HepG2 (cell line): ENCODE results near the gene TSC22D3. TPM values are rescaled to one million over a fixed set of nuclear protein-coding genes. Genes with fewer than 3 reads are reported as not detected.
A peak's percentile ranks its signal among the peaks of the same experiment; 100 is the strongest.

Source experiments
- ATAC-seq: fragments of 200-7000 bp; cut with Tn5 transposase; 3 replicates; pipeline ENCODE4 v1.9.1; 2020; ENCODE audit warnings: mild to moderate bottlenecking, moderate library complexity
- BruUV-seq: library from RNA; stranded (reverse); fragments of 400-500 nt; replicated peaks from 2 replicates; lab custom pipeline; 2021; lab: Mats Ljungman, UMichigan
- CTCF ChIA-PET: fragments of 300-600 bp; formaldehyde crosslinking; extraction: SDS; loops from one replicate; lab custom pipeline; 2021; ENCODE audit warnings: low total read pairs, inconsistent platforms, low intra/inter-chr PET ratio; lab: Yijun Ruan, JAX
- POLR2A ChIA-PET: fragments of 350-600 bp; sonication (Branson Sonifier 250); formaldehyde crosslinking; loops from one replicate; lab custom pipeline; 2020; ENCODE audit warnings: antibody characterized with exemption, inconsistent platforms; lab: Yijun Ruan, JAX
- DNase-seq: peaks from one replicate; pipeline ENCODE4 v3.0.0-alpha.2; 2015; ENCODE audit warnings: low spot score
- FAIRE-seq: peaks from 3 replicates; lab custom pipeline; 2011; peaks lifted over from hg19 to GRCh38; lab: Jason Lieb, UNC
- H2AFZ ChIP-seq: one replicate; pipeline ENCODE4 v1.6.1; 2011; ENCODE audit warnings: low read length, inconsistent platforms
- H3K27ac ChIP-seq: fragments of 300-600 bp; 3 replicates; pipeline ENCODE4 v1.8.0; 2011; ENCODE audit warnings: mixed run types, mild to moderate bottlenecking, mixed read lengths, low read length, inconsistent platforms; ENCODE audit not compliant: insufficient read depth; ENCODE audit errors: extremely low read length
- H3K27me3 ChIP-seq, 2 experiments: fragments of 200-600 bp in 1 of 2; 2 replicates in 1 of 2; 3 replicates in 1 of 2; pipeline versions ENCODE4 v1.6.0 to v1.8.0; 2011; ENCODE audit warnings: low read length in 2 of 2, mild to moderate bottlenecking in 2 of 2, moderate library complexity in 2 of 2, inconsistent platforms in 1 of 2; ENCODE audit not compliant: insufficient read depth in 2 of 2, control insufficient read depth in 1 of 2
- H3K36me3 ChIP-seq, 2 experiments: fragments of 200-600 bp in 1 of 2; replicated peaks in 1 of 2; 2 replicates in 1 of 2; 3 replicates in 1 of 2; pipeline versions ENCODE4 v1.5.1 to v1.8.0; 2011; ENCODE audit warnings: low read length in 2 of 2, inconsistent platforms in 1 of 2; ENCODE audit not compliant: insufficient read depth in 2 of 2, control insufficient read depth in 1 of 2
- H3K4me1 ChIP-seq: 2 replicates; pipeline ENCODE4 v1.5.1; 2012; ENCODE audit warnings: low read length, inconsistent platforms; ENCODE audit not compliant: insufficient read depth
- H3K4me2 ChIP-seq: 2 replicates; pipeline ENCODE4 v1.6.0; 2011; ENCODE audit warnings: low read depth, low read length, inconsistent platforms
- H3K4me3 ChIP-seq, 3 experiments: fragments of 200-600 bp in 1 of 3; sonication (generic), shearing (Covaris generic) in 1 of 3; replicated peaks in 1 of 3; 2 replicates each; pipeline ENCODE4 v1.5.1; 2011 to 2016; ENCODE audit warnings: low read length in 3 of 3, inconsistent platforms in 2 of 3, low read depth in 2 of 3, mild to moderate bottlenecking in 2 of 3, control low read depth in 1 of 3, mixed read lengths in 1 of 3; ENCODE audit not compliant: insufficient read depth in 1 of 3
- H3K79me2 ChIP-seq: one replicate; pipeline ENCODE4 v1.6.1; 2011; ENCODE audit warnings: low read length, inconsistent platforms; ENCODE audit not compliant: insufficient read depth
- H3K9ac ChIP-seq: 2 replicates; pipeline ENCODE4 v1.6.0; 2011; ENCODE audit warnings: mild to moderate bottlenecking, low read depth, low read length, inconsistent platforms; ENCODE audit not compliant: insufficient read depth
- H3K9me3 ChIP-seq: 2 replicates; pipeline ENCODE4 v1.5.1; 2012; ENCODE audit warnings: mild to moderate bottlenecking, low read length
- H4K20me1 ChIP-seq: 2 replicates; pipeline ENCODE4 v1.6.0; 2011; ENCODE audit warnings: inconsistent platforms, mild to moderate bottlenecking, low read length, moderate library complexity; ENCODE audit not compliant: insufficient read depth
- CEBPB ChIP-seq: IDR thresholded peaks from 2 replicates; pipeline ENCODE4 v1.6.1; 2011; ENCODE audit warnings: low read depth, low read length, improper control_type of control experiment, borderline replicate concordance
- MNT ChIP-seq: fragments of 450-650 bp; IDR thresholded peaks from 2 replicates; pipeline ENCODE4 v1.6.1; 2016
- RFX3 ChIP-seq: IDR thresholded peaks from 2 replicates; pipeline ENCODE4 v1.6.1; 2016; ENCODE audit warnings: missing biosample characterization, missing genetic modification reagents
- ZNF570 ChIP-seq: sonication (generic); formaldehyde crosslinking; IDR thresholded peaks from 2 replicates; pipeline ENCODE4 v1.4.0; 2020; ENCODE audit warnings: mild to moderate bottlenecking, missing genetic modification reagents, borderline replicate concordance
- ZNF572 ChIP-seq: sonication (generic); formaldehyde crosslinking; IDR thresholded peaks from 2 replicates; pipeline ENCODE4 v1.5.1; 2020; ENCODE audit warnings: mild to moderate bottlenecking, missing genetic modification reagents
- ZNF609 ChIP-seq: sonication (generic); formaldehyde crosslinking; IDR thresholded peaks from 2 replicates; pipeline ENCODE4 v1.4.0; 2020; ENCODE audit warnings: mild to moderate bottlenecking, missing genetic modification reagents, borderline replicate concordance
- WGBS: methylation state at CpG from one replicate; pipeline ENCODE4 v1.1.6; 2017; ENCODE audit warnings: low lambda C conversion rate; 5-methylcytosine and 5-hydroxymethylcytosine counted together
- in situ Hi-C: cut with HindIII; loops from 2 replicates; pipeline ENCODE4 v1.10.0; 2017; ENCODE audit warnings: low pct_unique_long_range_greater_than_20kb; ENCODE audit not compliant: extremely low pct_ligation_motif_present
- intact Hi-C: fragments of 100-400 bp; cut with micrococcal nuclease; formaldehyde crosslinking; loops from one replicate; pipeline ENCODE4 v1.10.0; 2022; ENCODE audit not compliant: unreplicated experiment
- polyA plus RNA-seq, 8 experiments: library from polyadenylated mRNA; depleted of rRNA in 3 of 8; stranded (reverse) in 7 of 8; unstranded in 1 of 8; fragments of >200 nt; fragmentation: Illumina TruSeq in 4 of 8; extraction: Trizol in 4 of 8; gene quantifications; 2 replicates each; pipeline versions ENCODE4 v1.2.1 to v1.2.3, GENCODE V29; 2011 to 2016; ENCODE audit warnings: low read depth in 4 of 8, missing spikeins in 1 of 8, mixed read lengths in 1 of 8; ENCODE audit not compliant: insufficient read depth in 1 of 8
- total RNA-seq, 5 experiments: library from RNA; depleted of rRNA; stranded (reverse); fragments of >200 nt; fragmentation: Illumina TruSeq; extraction: Trizol; gene quantifications; 2 replicates each; pipeline ENCODE4 v1.2.3, GENCODE V29; 2016; ENCODE audit warnings: low read depth in 1 of 5

TSC22D3 gene
- total and polyA plus RNA-seq, 2 of the 13 experiments (the other 11 are each of a cell fraction or from before 2014, with no cell fraction given) = 0.82 to 1.5 TPM

- Histone ChIP-seq H3K4me2 (no peak overlapping the region), H3K4me1 (no peaks in the 10 kb centered on the region), H3K27ac (no peak overlapping the region), H3K9ac (no peak overlapping the region), H3K27me3 (peaks cover 0 to 3% of the 10 kb centered on the region in 2 experiments; a peak in 2 of 5 replicates), H3K79me2 (no peaks in the 10 kb centered on the region), H2AFZ (no peak overlapping the region), H4K20me1 (no peaks in the 10 kb centered on the region), H3K36me3 (no peaks in the 10 kb centered on the region), H3K9me3 (no peaks in the 10 kb centered on the region), H3K4me3 (no peak overlapping the region)
- intact Hi-C loops (no loop called here), in situ Hi-C loops (no loop called here)
- no TSS peak for BruUV-seq
- no peak for DNase-seq
- TF ChIP-seq MNT = peak; percentile 25; the same call in 1 of the 2 replicates
- TF ChIP-seq ZNF572 = no peak
- FAIRE-seq = no peak
- ChIA-PET CTCF (no interaction called here), POLR2A (no interaction called here)
- WGBS = 26% methylated on average over 22 of the region's 30 CpGs
- no peak for ATAC-seq
Measured at GRCh38 chrX:107676559-107677378, 98.8 kb downstream of the TSC22D3 start.

GRCh38 chrX:107675823-107676555 is 99.6 kb downstream of the TSC22D3 start:
- in situ Hi-C loops (no loop called here), intact Hi-C loops (no loop called here)
- Histone ChIP-seq H3K9ac (no peak overlapping the region), H4K20me1 (no peaks in the 10 kb centered on the region), H3K9me3 (no peaks in the 10 kb centered on the region)
- no peak for FAIRE-seq
- TF ChIP-seq CEBPB (peak; percentile 47; the same call in 1 of the 2 replicates), ZNF570 (CRISPR knock-in tag) (no peak), ZNF609 (CRISPR knock-in tag) (no peak), RFX3 (CRISPR knock-in tag) (no peak)
- TF ChIP-seq, all 625 proteins: peak for 1
- no peak overlapping the region for H3K27ac ChIP-seq
- no peak overlapping the region for H3K4me3 ChIP-seq
- ChIA-PET CTCF (no interaction called here), POLR2A (no interaction called here)
- H2AFZ ChIP-seq = no peak overlapping the region
- BruUV-seq = no TSS peak
- no peaks in the 10 kb centered on the region for H3K79me2 ChIP-seq
- no peak for ATAC-seq
- no peak overlapping the region for H3K4me2 ChIP-seq
- H3K4me1 ChIP-seq = no peaks in the 10 kb centered on the region
- no peak for DNase-seq
- no peaks in the 10 kb centered on the region for H3K36me3 ChIP-seq
- peaks cover 0 to 3% of the 10 kb centered on the region in 2 experiments; a peak in 2 of 5 replicates for H3K27me3 ChIP-seq
- WGBS = 5% methylated on average over 7 of the region's 9 CpGs
